ENCODE data around the gene CNIH3.

The CNIH3 gene

GRCh38 chr1:224640587-224640986 is 24.5 kb downstream of the CNIH3 start:
- H4K20me1 ChIP-seq (ENCODE audit: insufficient read depth, low read length) = no peaks in the 10 kb centered on the region
- H3K4me2 ChIP-seq (ENCODE audit: low read length) = no peak overlapping the region
- H3K4me3 ChIP-seq (ENCODE audit: low read depth, low read length, poor library complexity, severe bottlenecking) = no peak overlapping the region
- H3K9me2 ChIP-seq (ENCODE audit: low read depth, low read length) = no peaks in the 10 kb centered on the region
- no peaks in the 10 kb centered on the region for H3K4me1 ChIP-seq (ENCODE audit: insufficient read depth, low read length, severe bottlenecking)
- no peaks in the 10 kb centered on the region for H3F3A ChIP-seq (ENCODE audit: insufficient read depth, low read length)
- TF ChIP-seq EZH2 (IDR thresholded peaks at IDR 0.05; ENCODE audit: borderline replicate concordance, low read length) (no peak), CTCF (IDR thresholded peaks at IDR 0.05; ENCODE audit: low read length) (no peak)
- H3K36me3 ChIP-seq (ENCODE audit: insufficient read depth, low read length) = no peaks in the 10 kb centered on the region
- H3K9me3 ChIP-seq (ENCODE audit: low read length) = no peaks in the 10 kb centered on the region
- H3K27ac ChIP-seq (ENCODE audit: low read depth, low read length, poor library complexity, severe bottlenecking) = no peak overlapping the region
- no peaks in the 10 kb centered on the region for H3K79me2 ChIP-seq (ENCODE audit: insufficient read depth, low read length)
- H3K27me3 ChIP-seq (ENCODE audit: insufficient read depth, low read length) = no peaks in the 10 kb centered on the region
- H3K9ac ChIP-seq (ENCODE audit: low read length) = no peak overlapping the region
- no peak overlapping the region for H2AFZ ChIP-seq (ENCODE audit: low read length)

GRCh38 chr1:224641030-224641429 is 24.9 kb downstream of the CNIH3 start:
- no peaks in the 10 kb centered on the region for H3K27me3 ChIP-seq (ENCODE audit: insufficient read depth, low read length)
- H4K20me1 ChIP-seq (ENCODE audit: insufficient read depth, low read length) = no peaks in the 10 kb centered on the region
- H3K9ac ChIP-seq (ENCODE audit: low read length) = no peak overlapping the region
- H3K36me3 ChIP-seq (ENCODE audit: insufficient read depth, low read length) = no peaks in the 10 kb centered on the region
- H3K79me2 ChIP-seq (ENCODE audit: insufficient read depth, low read length) = no peaks in the 10 kb centered on the region
- H3K4me1 ChIP-seq (ENCODE audit: insufficient read depth, low read length, severe bottlenecking) = no peaks in the 10 kb centered on the region
- no peaks in the 10 kb centered on the region for H3K9me3 ChIP-seq (ENCODE audit: low read length)
- no peak overlapping the region for H2AFZ ChIP-seq (ENCODE audit: low read length)
- no peaks in the 10 kb centered on the region for H3F3A ChIP-seq (ENCODE audit: insufficient read depth, low read length)
- no peak overlapping the region for H3K4me2 ChIP-seq (ENCODE audit: low read length)
- peak; percentile 24; the same call in 1 of the 2 replicates for TF ChIP-seq CTCF (IDR thresholded peaks at IDR 0.05; ENCODE audit: low read length)
- no peak for TF ChIP-seq EZH2 (IDR thresholded peaks at IDR 0.05; ENCODE audit: borderline replicate concordance, low read length)
- H3K27ac ChIP-seq (ENCODE audit: low read depth, low read length, poor library complexity, severe bottlenecking) = no peak overlapping the region
- H3K4me3 ChIP-seq (ENCODE audit: low read depth, low read length, poor library complexity, severe bottlenecking) = no peak overlapping the region
- H3K9me2 ChIP-seq (ENCODE audit: low read depth, low read length) = no peaks in the 10 kb centered on the region

- H3K4me2 ChIP-seq (ENCODE audit: low read length) = no peak overlapping the region
- H3F3A ChIP-seq (ENCODE audit: insufficient read depth, low read length) = no peaks in the 10 kb centered on the region
- no peak overlapping the region for H2AFZ ChIP-seq (ENCODE audit: low read length)
- no peaks in the 10 kb centered on the region for H3K4me1 ChIP-seq (ENCODE audit: insufficient read depth, low read length, severe bottlenecking)
- H4K20me1 ChIP-seq (ENCODE audit: insufficient read depth, low read length) = no peaks in the 10 kb centered on the region
- H3K4me3 ChIP-seq (ENCODE audit: low read depth, low read length, poor library complexity, severe bottlenecking) = no peak overlapping the region
- H3K27me3 ChIP-seq (ENCODE audit: insufficient read depth, low read length) = no peaks in the 10 kb centered on the region
- H3K36me3 ChIP-seq (ENCODE audit: insufficient read depth, low read length) = no peaks in the 10 kb centered on the region
- H3K9me2 ChIP-seq (ENCODE audit: low read depth, low read length) = no peaks in the 10 kb centered on the region
- H3K9ac ChIP-seq (ENCODE audit: low read length) = no peak overlapping the region
- no peaks in the 10 kb centered on the region for H3K79me2 ChIP-seq (ENCODE audit: insufficient read depth, low read length)
- H3K27ac ChIP-seq (ENCODE audit: low read depth, low read length, poor library complexity, severe bottlenecking) = no peak overlapping the region
- no peaks in the 10 kb centered on the region for H3K9me3 ChIP-seq (ENCODE audit: low read length)
- no peak for TF ChIP-seq EZH2 (IDR thresholded peaks at IDR 0.05; ENCODE audit: borderline replicate concordance, low read length)
- no peak for TF ChIP-seq CTCF (IDR thresholded peaks at IDR 0.05; ENCODE audit: low read length)
Observed at GRCh38 chr1:224643653-224644052, 27.5 kb downstream of the CNIH3 start.

All from OCI-LY1 (cell line).